Esophagus muscularis mucosa (tissue), 4 donors: ENCODE measurements around the gene MEF2C. TPM values are rescaled to one million over a fixed set of nuclear protein-coding genes. Genes with fewer than 3 reads are reported as not detected.

Experiments used
- DNase-seq: peaks from one replicate; pipeline ENCODE4 v3.0.0-alpha.2; 2017; ENCODE audit errors: extremely low spot score
- H3K27ac ChIP-seq, 4 donors: fragments of 200-600 bp; sonication (generic); replicated peaks in 1 of 4; 1 replicate in 3 of 4; 2 replicates in 1 of 4; pipeline ENCODE4 v1.5.1; 2016 to 2019; ENCODE audit warnings: mild to moderate bottlenecking in 1 of 4
- H3K27me3 ChIP-seq, 4 donors: fragments of 200-600 bp; sonication (generic); one replicate each; pipeline versions ENCODE4 v1.5.1 to v1.6.0; 2016 to 2019
- H3K36me3 ChIP-seq, 4 donors: fragments of 200-600 bp; sonication (generic); one replicate each; pipeline ENCODE4 v1.5.1; 2016 to 2019
- H3K4me1 ChIP-seq, 4 donors: fragments of 200-600 bp; sonication (generic); one replicate each; pipeline ENCODE4 v1.5.1; 2016 to 2019
- H3K4me3 ChIP-seq, 4 donors: fragments of 200-600 bp; sonication (generic); 1 replicate in 2 of 4; 2 replicates in 2 of 4; pipeline ENCODE4 v1.5.1; 2016 to 2019; ENCODE audit warnings: mild to moderate bottlenecking in 4 of 4, moderate library complexity in 1 of 4
- H3K9me3 ChIP-seq, 4 donors: fragments of 200-600 bp; sonication (generic); 1 replicate in 3 of 4; 2 replicates in 1 of 4; pipeline ENCODE4 v1.5.1; 2016 to 2019
- CTCF ChIP-seq, 3 experiments: fragments of 200-600 bp in 2 of 3; fragments of 450-650 bp in 1 of 3; sonication (generic) in 2 of 3; IDR thresholded peaks; one replicate each; pipeline ENCODE4 v1.5.1; 2017 to 2019; ENCODE audit warnings: antibody characterized with exemption in 3 of 3, mild to moderate bottlenecking in 2 of 3, moderate library complexity in 1 of 3
- EP300 ChIP-seq: sonication (generic); formaldehyde crosslinking; IDR thresholded peaks from one replicate; pipeline ENCODE4 v1.6.1; 2017; ENCODE audit warnings: antibody characterized with exemption
- POLR2A ChIP-seq: fragments of 450-650 bp; IDR thresholded peaks from one replicate; pipeline ENCODE4 v1.6.1; 2017; ENCODE audit warnings: antibody characterized with exemption, moderate library complexity, mild to moderate bottlenecking, low read depth
- POLR2AphosphoS5 ChIP-seq, 2 donors: sonication (generic); formaldehyde crosslinking; IDR thresholded peaks; one replicate each; pipeline ENCODE4 v1.6.1; 2017; ENCODE audit warnings: antibody characterized with exemption in 2 of 2
- WGBS: methylation state at CpG from one replicate; pipeline ENCODE4 v1.1.5; 2018; 5-methylcytosine and 5-hydroxymethylcytosine counted together
- intact Hi-C: fragments of 100-400 bp; cut with DNase I; formaldehyde crosslinking; loops from one replicate; pipeline ENCODE4 v1.15.1; 2023
- total RNA-seq, 4 donors: library from RNA; depleted of rRNA; stranded (reverse); fragments of >200 nt; gene quantifications; one replicate each; pipeline versions ENCODE4 v1.1.0 to v1.2.1, GENCODE V29; 2016

The MEF2C gene
- total RNA-seq, 4 donors from 2014 or later = 20.8 to 34.3 (median 29.0) TPM

GRCh38 chr5:88688156-88688983 is 194.6 kb downstream of the MEF2C start:
- Histone ChIP-seq H3K9me3 (no peaks in the 10 kb centered on the region), H3K27ac (no peak overlapping the region), H3K36me3 (no peaks in the 10 kb centered on the region), H3K4me3 (no peak overlapping the region), H3K4me1 (peaks cover 28 to 69% (median 57%) of the 10 kb centered on the region in 4 donors), H3K27me3 (peaks cover 15 to 100% (median 92%) of the 10 kb centered on the region in 4 donors)
- no peak for DNase-seq
- intact Hi-C loops = no loop called here
- 9% methylated on average over 13 of the region's 13 CpGs for WGBS
- TF ChIP-seq CTCF (IDR thresholded peaks at IDR 0.05) (no peak), POLR2A (no peak), EP300 (no peak), POLR2AphosphoS5 (IDR thresholded peaks at IDR 0.05) (no peak)

GRCh38 chr5:88687373-88687911 is 195.5 kb downstream of the MEF2C start:
- TF ChIP-seq EP300 = no peak
- TF ChIP-seq POLR2A = no peak
- no peak for TF ChIP-seq CTCF (IDR thresholded peaks at IDR 0.05)
- no peak for TF ChIP-seq POLR2AphosphoS5 (IDR thresholded peaks at IDR 0.05)
- no peaks in the 10 kb centered on the region for H3K9me3 ChIP-seq
- intact Hi-C loops = no loop called here
- H3K4me3 ChIP-seq = no peak overlapping the region
- 7% methylated on average over 11 of the region's 11 CpGs for WGBS
- H3K27me3 ChIP-seq = peaks cover 15 to 100% (median 92%) of the 10 kb centered on the region in 4 donors
- H3K27ac ChIP-seq = no peak overlapping the region
- peaks cover 26 to 61% (median 51%) of the 10 kb centered on the region in 4 donors for H3K4me1 ChIP-seq
- no peaks in the 10 kb centered on the region for H3K36me3 ChIP-seq
- DNase-seq = no peak

GRCh38 chr5:88686726-88687125 is 196.3 kb downstream of the MEF2C start:
- peaks cover 15 to 100% (median 91%) of the 10 kb centered on the region in 4 donors for H3K27me3 ChIP-seq
- 10% methylated on average over 15 of the region's 15 CpGs for WGBS

More at GRCh38 chr5:88686726-88687125, 196.3 kb downstream of the MEF2C start:
- DNase-seq = no peak
- no peak overlapping the region for H3K4me3 ChIP-seq
- H3K27ac ChIP-seq = no peak overlapping the region
- peaks cover 19 to 54% (median 44%) of the 10 kb centered on the region in 4 donors for H3K4me1 ChIP-seq
- H3K36me3 ChIP-seq = no peaks in the 10 kb centered on the region
- TF ChIP-seq POLR2AphosphoS5 (IDR thresholded peaks at IDR 0.05) (no peak), EP300 (no peak), CTCF (IDR thresholded peaks at IDR 0.05) (no peak)
- no peaks in the 10 kb centered on the region for H3K9me3 ChIP-seq
- intact Hi-C loops = no loop called here
